DND-41 (cell line): ENCODE results near the gene GLTPD2.

Experiments used
- CTCF ChIP-seq: IDR thresholded peaks from 2 replicates; pipeline ENCODE4 v1.5.1; 2012; ENCODE audit warnings: borderline replicate concordance, low read length, moderate library complexity, mild to moderate bottlenecking; ENCODE audit not compliant: poor library complexity, severe bottlenecking; ENCODE audit errors: extremely low read depth
- EZH2 ChIP-seq: IDR thresholded peaks from 3 replicates; pipeline ENCODE4 v1.6.1; 2012; ENCODE audit warnings: borderline replicate concordance, low read depth, mild to moderate bottlenecking, moderate library complexity, low read length, inconsistent platforms; ENCODE audit not compliant: severe bottlenecking

- TF ChIP-seq EZH2 = no peak
- no peak for TF ChIP-seq CTCF
Observed at GRCh38 chr17:4807605-4808377, 19.0 kb downstream of the GLTPD2 start.
